HG03460 (cell line): ENCODE data around the gene TNFRSF6B.

Source experiments
- ATAC-seq: cut with Tn5 transposase; IDR thresholded peaks from one replicate; pipeline ENCODE4 v1.9.1; 2021; ENCODE audit not compliant: unreplicated experiment

TNFRSF6B gene

DNA sequence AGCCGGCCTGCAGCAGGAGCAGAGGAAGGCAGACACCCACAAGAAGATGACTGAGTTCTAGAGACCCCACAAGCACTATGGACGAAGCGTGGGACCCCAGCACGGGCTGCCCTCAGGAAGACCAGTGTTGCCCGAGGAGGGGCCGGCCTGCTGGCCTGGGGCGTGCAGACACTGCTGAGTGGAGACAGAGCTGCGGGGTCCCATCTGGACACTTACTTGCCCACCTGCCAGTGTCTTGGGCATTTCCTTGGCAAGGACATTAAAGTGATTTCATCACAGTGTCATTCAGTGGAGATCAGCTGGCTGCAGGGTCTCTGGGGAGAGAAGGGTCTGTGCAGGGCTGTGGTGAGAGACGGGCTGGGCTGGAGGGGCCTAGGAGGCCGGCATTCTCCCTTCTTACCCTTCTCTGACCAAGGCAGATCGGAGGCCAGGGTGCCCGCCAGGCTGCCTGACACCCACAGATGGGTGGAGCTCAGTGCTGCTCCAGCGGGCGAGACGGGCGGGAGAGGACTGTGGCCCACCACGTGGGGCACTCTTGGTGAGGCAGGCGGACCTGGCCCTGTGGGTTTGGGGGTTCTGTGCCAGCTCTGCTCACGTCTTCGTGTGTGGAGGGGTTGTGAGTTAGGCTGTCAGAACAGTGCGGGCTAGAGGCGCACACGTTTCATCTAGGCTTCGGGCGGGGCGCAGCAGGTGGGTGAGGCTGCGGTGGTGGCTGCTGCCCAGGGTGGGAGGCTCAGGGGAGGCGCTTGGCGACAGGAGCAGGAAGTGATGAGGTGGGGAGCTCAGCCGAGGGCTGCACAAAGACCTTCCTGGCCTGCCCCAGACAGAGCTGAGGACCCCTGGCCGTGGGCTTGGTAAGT, 39.6 kb downstream of the TNFRSF6B start, which contains the start of gene LIME1:
Gene LIME1, plus strand, starts transcription at position 806 of the 860 bp plus-strand sequence. CDS start 886 bp downstream, outside the sequence.
- ATAC-seq = no peak

DNA sequence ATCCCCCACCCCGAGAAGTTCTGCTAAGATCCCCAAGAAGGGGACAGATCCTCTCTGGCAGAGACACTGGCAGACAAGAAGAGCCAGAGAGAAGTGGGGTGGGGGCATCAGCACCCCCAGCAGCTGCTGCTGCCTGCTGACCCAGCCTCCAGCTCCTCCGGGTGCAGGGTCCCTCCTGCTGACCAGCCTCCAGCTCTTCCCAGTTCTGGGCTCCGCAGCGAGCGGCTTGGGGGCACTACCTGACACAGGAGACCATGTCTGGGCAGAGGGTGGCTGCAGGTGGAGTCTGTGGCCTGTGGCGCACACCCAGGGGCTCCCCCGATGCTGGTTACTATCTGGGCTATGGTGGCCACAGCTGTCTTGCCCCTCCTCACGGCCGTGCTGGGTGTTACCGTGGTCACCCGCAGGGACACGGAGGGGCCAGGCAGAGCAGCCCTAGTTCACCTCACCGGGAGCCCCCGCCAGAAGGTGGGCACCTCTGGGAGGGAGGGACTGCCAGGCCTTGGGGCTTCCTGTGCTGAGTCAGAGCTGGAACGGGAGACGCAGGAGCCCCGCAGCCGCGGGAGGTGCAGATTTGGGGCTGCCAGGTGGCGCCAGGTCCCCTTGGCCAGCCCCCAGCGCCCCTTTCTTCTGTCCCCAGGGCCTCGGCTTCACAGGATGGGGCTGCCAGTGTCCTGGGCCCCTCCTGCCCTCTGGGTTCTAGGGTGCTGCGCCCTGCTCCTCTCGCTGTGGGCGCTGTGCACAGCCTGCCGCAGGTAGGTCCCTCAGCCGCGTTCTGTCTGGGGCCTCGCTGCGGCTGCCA, 40.6 kb downstream of the TNFRSF6B start:
- no peak for ATAC-seq

DNA sequence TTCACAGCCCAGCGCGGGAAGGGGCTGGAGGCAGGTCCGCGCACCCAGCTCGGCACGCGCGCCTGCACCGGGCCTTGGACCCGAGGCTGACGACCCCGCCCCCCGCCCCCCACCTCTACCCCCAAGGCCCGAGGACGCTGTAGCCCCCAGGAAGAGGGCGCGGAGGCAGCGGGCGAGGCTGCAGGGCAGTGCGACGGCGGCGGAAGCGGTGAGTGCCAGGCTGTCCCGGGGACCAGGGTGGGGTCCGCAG, 41.2 kb downstream of the TNFRSF6B start:
- ATAC-seq = no peak

DNA sequence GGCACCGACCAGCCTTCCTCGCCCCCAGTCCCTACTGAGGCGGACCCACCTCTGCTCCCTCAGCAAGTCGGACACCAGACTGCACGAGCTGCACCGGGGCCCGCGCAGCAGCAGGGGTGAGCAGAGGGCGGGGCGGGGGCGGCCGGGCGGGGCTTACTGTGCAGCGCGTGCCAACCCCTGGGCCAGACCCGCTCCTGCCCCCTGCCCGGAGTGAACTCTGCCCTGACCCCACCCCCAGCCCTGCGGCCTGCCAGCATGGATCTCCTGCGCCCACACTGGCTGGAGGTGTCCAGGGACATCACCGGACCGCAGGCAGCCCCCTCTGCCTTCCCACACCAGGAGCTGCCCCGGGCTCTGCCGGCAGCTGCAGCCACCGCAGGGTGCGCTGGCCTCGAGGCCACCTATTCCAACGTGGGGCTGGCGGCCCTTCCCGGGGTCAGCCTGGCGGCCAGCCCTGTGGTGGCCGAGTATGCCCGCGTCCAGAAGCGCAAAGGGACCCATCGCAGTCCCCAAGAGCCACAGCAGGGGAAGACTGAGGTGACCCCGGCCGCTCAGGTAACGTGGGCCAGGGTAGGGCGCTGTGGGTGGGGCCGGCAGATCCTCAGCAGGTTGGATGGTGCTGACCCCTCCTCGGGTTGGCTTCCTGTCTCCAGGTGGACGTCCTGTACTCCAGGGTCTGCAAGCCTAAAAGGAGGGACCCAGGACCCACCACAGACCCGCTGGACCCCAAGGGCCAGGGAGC, 41.7 kb downstream of the TNFRSF6B start:
- no peak for ATAC-seq

DNA sequence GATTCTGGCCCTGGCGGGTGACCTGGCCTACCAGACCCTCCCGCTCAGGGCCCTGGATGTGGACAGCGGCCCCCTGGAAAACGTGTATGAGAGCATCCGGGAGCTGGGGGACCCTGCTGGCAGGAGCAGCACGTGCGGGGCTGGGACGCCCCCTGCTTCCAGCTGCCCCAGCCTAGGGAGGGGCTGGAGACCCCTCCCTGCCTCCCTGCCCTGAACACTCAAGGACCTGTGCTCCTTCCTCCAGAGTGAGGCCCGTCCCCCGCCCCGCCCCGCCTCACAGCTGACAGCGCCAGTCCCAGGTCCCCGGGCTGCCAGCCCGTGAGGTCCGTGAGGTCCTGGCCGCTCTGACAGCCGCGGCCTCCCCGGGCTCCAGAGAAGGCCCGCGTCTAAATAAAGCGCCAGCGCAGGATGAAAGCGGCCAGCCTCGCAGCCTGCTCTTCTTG, 42.3 kb downstream of the TNFRSF6B start:
- ATAC-seq = no peak

DNA sequence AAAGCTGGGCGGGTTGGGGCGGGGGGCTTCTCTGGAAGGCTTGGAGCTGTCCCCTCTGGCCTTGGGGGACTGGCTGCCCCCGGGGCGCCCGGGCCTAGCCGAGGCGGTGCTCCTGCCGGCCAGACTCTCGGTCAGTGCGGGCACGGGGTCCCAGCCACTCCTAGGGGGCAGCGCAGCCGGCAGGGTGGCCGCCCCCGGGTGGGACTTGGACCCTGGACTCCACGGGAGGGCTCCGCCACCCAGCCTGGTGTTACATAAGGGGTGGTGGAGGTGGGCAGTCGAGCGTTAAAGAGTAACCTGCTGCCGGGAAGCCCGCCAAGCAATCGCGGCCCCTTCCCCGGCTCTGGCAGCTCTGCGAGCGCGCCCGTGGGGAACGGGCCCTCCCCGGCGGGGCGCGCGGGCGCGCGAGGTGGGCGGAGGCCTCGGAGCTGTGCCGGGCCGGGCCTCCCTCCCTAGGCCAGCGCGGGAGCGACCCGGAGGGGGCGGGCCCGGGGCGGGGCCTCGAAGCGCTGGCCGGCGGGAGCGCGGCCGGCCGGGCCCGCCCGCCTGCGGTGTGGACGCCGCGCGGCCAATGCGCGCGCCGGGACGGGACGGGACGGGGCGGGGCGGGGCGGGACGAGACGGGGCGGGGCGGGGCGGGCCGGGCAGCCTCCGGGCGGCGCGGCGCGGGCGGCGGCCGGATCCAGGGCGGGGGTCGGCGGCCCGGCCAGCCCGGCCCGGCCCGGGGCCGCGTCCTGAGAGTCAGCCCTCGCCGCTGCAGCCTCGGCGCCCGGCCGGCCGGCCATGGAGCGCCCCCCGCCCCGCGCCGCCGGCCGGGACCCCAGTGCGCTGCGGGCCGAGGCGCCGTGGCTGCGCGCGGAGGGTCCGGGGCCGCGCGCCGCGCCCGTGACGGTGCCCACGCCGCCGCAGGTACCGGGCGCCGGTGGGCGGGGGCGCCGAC, 42.9 kb downstream of the TNFRSF6B start, which contains the start of gene SLC2A4RG:
Gene SLC2A4RG, plus strand, starts transcription at position 647 of the 940 bp plus-strand sequence. Its CDS starts 137 bp downstream, at position 784.
- ATAC-seq = no peak

DNA sequence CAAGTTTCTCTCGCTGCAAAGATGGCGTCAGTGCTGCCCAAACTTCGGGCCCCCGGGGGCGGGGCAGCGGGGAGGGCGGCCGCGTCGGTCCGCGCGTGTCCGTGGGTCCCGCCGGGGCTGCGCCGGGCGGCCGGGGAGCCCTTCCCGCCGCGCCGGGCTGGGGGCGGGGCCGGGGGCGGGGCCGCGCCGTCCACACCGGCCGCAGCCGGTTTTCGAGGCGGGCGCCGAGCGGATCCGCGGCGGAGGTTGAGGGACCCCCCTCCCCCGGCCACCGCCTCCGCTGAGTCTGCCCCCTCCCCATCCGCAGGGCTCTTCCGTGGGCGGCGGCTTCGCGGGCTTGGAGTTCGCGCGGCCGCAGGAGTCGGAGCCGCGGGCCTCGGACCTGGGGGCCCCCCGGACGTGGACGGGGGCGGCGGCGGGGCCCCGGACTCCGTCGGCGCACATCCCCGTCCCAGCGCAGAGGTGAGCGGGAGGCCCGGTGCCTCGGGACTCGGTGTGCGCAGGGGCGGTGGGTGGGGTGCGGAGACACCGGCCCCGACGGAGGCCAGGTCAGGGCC, 43.7 kb downstream of the TNFRSF6B start:
- no peak for ATAC-seq

DNA sequence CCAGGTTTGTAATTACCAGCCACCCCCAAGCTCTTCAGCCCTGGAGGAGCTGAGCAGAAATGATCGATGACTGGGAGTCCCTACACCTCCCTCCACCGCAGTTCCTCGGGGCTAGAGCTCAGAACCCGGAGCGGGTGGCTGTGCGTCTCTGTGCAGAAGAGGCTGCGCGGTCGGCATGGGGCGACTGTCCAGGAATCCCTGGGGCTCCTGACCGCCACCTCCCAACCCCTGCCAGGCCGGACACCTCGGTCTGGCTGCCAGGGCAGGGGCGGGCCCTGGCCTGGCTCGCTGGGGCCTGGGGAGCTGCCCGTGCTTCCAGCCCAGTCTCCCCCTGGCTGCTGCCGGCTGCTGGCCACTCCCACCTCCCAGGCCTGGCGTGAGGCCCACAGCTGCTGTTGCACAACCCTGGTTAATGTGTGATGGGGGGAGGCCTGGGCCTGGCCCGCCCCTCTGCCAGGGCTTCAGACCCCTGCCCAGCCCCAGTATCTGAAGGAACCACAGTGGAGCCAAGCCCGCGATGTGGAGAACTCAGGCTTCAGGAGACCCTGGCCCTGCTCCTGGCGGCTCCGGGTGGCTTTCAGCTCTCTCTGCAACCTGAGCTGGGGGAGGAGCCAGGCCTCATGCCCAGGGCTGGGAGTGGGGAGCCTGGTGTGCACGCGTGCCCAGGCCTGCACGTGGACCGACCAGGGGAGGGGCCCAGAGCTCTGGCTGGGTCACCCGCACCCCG, 44.3 kb downstream of the TNFRSF6B start:
- no peak for ATAC-seq

DNA sequence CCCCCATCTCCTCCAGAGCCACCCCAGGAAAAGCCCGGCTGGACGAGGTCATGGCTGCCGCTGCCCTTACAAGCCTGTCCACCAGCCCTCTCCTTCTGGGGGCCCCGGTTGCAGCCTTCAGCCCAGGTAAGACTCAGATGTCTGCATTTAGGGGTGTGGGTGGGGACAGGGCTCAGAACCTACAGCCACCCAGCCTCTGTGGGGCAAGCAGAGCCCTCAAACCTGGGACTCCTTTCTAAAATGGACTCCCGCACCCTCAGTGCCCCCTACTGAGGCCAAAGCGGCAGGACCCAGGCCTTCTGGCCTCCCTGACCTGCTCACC, 44.9 kb downstream of the TNFRSF6B start:
- ATAC-seq = no peak

DNA sequence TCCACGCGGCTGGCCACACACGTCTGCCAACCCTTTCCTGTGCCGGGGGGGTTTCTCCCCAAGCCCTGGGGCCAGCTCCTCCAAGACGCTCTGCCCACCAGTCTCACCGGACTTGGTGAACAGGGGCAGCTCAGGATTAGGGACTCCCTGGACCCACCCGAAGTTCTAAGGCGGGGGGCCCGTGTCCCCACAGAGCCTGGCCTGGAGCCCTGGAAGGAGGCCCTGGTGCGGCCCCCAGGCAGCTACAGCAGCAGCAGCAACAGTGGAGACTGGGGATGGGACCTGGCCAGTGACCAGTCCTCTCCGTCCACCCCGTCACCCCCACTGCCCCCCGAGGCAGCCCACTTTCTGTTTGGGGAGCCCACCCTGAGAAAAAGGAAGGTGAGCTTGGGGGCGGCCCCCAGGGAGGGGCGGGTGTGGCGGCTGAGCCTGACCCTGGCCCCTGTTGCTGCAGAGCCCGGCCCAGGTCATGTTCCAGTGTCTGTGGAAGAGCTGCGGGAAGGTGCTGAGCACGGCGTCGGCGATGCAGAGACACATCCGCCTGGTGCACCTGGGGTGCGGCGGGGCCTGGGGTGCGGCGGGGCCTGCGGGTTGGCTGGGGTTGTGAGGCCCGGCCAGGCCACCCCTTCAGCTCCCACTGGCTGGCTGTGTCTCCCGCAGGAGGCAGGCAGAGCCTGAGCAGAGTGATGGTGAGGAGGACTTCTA, 45.4 kb downstream of the TNFRSF6B start:
- no peak for ATAC-seq

DNA sequence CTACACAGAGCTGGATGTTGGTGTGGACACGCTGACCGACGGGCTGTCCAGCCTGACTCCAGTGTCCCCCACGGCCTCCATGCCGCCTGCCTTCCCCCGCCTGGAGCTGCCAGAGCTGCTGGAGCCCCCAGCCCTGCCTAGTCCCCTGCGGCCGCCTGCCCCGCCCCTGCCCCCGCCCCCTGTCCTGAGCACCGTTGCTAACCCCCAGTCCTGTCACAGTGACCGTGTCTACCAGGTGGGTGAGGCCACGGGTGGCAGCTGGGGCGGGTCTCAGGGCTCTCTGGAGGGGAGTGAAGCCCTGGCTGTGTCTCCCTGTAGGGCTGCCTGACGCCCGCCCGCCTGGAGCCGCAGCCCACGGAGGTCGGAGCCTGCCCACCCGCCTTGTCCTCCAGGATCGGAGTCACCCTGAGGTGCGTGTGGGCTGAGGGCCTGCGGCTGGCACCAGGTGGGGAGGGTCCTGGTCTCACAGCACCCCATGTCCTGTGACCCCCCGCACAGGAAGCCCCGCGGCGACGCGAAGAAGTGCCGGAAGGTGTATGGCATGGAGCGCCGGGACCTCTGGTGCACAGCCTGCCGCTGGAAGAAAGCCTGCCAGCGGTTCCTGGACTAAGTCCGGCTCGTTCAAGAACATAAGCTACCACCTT, 46.1 kb downstream of the TNFRSF6B start:
- no peak for ATAC-seq

DNA sequence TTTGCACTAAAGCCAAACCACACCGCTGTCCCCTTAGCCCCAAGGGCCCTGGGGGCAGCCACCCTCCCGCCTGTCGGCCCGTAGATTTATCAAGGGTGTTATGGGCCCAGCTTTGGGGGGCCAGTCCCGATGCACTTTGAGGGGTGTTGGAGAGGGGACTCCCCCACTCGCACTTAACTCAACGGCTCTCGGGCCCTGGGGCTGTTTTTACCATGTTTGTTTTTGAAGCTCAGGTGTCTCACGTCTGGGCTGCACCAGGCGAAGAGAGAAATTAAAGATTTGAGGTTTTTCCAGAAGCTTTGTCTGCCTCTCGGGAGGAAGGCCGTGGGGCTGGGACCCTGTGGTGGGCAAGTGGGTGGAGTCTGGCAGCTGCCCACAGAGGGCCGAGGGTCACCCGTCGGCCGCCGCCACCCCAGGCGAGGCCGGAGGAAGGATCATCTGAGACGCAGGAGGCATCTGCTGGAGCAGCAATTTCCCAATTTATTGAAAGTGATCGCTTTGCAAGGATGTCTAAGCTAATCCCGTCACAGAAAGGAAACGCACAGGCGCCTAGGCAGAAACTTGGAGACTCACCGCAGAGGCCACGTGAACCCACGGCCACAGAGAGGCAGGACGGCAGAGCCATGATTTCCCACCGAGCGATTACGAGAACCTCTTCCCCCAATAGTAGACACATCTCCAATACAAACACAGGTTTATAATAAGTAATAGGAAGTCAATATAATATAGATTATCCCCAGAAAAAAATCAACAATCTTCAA, 46.9 kb downstream of the TNFRSF6B start:
- ATAC-seq = no peak

DNA sequence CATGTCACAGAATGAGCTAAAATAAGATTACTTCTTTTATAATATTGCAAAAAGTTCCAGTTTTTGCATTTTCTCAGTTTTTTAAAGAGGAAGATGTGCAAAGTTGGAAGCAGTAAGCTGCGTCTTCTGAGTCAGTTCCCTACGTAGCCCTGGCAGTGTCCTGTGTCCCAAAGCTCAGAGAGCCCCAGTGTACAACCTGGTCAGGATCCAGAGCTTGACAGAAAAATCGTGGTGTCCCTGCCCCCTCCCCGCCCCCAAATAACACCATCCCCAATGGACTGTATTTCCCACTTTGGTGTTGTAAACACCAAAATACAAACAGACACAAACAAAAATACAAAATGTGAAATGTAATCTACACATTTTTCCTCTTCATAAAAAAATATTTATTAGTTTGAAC, 47.7 kb downstream of the TNFRSF6B start:
- no peak for ATAC-seq

DNA sequence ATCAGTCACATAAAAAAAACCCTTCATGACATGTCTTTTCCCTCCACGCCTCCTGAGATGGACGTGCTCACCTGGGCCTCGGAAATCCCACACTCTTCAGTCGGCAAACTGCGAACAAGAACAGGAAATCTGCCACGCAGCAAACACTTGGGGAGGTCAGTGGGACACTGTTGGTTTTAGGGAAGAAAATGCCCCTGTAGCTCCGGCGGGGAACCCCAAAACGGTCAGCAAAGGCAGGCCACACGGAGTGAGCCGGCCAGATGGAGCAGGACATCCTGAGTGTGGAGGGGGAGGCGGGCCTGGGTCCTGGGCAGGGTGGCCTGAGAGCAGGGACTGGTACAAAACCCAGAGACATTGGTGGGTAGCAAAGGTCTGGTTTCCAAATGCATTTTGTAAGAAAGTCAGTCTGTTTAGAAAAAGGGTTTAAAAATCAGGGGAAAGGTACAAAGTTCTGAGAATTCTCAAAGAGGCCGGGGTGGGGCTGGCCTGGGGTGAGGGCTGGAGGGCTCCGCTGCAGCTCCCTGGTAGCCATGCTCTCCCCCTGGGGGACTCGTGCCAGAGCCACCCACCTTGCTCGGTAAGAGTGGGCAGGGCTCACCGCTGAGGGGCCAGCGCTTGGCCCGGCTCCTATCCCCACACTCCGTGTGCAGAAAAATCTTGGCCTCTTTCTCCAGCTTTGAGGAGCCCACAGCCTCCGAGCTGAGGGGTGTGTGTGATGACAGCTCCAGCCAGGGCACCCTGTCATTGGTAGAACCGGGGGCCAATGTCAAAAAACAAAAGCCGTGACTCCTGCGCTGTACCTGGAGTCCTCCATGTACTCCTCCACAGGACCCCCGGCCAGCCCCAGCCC, 48.3 kb downstream of the TNFRSF6B start:
- no peak for ATAC-seq

DNA sequence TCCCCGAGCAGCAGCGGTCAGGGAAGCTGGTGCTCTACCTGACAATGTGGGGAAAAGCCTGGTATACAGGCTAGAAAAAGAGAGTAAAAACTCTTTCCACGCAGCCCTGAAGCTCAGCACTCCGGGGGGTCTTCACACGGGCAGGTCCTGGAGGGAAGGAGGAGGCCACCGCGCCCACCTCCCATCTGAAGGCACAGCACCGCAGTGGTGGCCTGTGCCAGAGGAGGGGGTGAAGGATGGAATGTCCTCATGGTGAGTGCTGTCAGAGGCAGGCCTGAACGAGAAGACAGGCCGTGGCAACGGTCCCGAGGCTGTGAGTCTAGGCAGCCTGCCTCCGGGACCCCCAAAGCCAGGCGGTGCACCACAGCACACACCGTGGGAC, 49.0 kb downstream of the TNFRSF6B start:
- ATAC-seq = no peak

DNA sequence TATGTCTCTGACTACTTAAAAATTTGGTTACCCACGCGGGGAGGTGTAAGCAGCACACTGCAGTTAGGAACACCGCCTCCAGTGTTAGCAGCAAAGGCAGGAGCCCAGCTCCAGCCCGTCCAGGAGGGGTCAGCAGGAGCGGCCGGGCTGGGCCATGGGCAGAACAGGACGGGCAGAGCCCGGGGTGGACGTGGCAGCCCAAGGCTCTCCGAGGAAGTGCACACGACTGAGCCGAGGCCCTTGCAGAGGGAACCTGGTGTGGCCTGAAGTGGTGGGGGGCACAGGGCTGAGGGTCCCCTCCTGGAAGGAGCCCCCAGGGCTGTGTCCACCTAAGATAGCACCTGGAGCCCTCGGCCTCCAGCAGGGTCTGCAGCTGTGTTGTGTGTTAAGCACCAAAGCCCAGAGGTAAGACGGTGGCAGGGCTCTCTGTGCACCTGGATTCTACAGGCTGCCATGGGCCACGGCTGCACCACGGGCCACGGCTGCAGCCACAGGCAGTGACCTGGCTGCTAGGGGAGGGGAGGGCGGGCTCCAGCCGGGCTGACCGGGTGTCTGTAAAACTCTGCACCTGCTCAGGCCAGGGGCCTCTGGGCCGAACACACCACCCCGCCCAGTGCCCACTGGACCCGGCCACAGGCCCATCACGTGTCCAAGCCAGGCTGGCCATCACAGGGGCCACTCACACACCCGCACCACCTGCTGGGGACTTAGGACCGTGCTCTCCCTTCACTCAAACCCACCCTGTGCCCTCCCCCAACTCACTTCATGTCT, 49.7 kb downstream of the TNFRSF6B start:
- no peak for ATAC-seq
